GM18526 (cell line): ENCODE results near the gene ANKRD31.

Experiments used
- POLR2A ChIP-seq: IDR thresholded peaks from 3 replicates; pipeline ENCODE4 v1.6.1; 2011; ENCODE audit not compliant: insufficient read length; ENCODE audit errors: extremely low read depth

Gene ANKRD31

DNA sequence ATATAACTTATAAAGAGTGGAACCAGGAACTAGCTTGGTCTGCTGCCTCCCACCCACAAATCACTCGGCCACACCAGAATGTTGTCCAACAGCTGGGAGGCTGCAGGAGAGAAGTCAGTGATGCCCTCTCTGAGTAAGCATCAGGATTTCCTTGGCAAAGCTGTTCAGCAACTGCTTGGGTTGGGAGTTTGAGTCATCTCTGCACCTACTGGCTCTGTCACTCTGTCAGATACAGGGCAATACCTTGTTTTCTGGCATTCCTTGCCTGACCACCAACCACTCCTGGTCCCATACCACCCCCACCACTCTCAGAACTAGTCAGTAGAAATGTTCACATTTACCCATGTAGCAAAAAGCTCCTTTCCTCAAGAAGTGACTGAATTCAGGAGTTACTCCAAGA lies 147.5 kb downstream of the ANKRD31 start:
- TF ChIP-seq POLR2A, result no peak

DNA sequence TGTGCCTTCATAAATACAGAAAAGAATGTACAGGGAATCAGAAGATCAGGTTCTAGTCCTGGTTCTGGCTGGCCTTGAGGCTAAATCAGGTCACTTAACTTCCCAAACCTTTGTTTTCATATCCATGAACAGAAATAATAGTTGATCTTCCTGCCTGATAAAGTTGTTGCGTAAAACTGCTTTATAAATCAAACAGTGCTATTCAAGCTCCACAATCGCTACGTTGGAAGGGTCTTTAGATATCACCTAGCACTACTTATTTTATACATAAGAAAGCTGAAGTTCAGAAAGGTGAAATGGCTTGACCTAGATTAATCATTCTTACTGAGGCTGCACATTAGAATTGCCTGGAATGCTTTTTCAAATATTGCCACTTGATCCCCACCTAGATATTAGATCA lies 148.0 kb downstream of the ANKRD31 start:
- no peak for TF ChIP-seq POLR2A

GRCh38 chr5:75081510-75081909 lies 155.2 kb downstream of the ANKRD31 start:
- no peak for TF ChIP-seq POLR2A

DNA sequence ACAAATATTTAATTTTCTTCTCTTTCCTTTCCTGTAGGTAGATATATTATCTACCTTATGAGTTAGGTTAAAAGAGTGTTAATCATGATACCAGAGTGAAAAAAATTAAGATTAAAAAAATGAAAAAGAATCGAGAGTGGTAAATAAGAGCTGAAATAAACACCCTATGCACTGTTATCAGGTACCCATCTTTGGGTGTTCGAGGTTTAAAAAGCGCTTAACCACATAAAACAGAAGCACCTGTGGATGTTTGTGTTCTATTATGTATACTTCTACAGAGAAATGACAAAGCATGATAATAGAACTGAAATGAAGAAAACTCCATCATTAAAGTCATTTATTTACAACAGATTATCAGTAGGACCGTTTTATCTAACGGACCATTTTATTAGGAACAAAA lies 158.7 kb downstream of the ANKRD31 start:
- no peak for TF ChIP-seq POLR2A

GRCh38 chr5:75072061-75072460 lies 164.6 kb downstream of the ANKRD31 start:
- no peak for TF ChIP-seq POLR2A

GRCh38 chr5:75071100-75071499 lies 165.6 kb downstream of the ANKRD31 start:
- no peak for TF ChIP-seq POLR2A

DNA sequence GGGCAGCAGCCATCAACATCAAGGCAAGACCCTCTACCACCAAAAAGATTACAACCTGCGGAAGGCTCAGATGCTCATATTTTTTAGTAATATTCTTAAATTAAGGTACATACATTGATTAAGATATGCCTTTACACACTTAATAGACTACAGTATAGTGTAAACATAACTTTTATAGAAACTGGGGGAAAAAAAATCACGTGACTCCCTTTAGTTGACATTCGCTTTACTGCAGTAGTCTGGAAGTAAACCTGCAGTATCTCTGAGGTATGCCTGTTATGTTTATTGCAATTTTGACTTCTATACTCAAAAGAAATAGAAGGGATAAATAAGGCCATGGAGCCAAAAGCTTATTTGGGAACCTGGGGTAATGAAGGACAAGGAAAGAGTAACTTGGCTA lies 169.2 kb downstream of the ANKRD31 start:
- TF ChIP-seq POLR2A, result no peak

DNA sequence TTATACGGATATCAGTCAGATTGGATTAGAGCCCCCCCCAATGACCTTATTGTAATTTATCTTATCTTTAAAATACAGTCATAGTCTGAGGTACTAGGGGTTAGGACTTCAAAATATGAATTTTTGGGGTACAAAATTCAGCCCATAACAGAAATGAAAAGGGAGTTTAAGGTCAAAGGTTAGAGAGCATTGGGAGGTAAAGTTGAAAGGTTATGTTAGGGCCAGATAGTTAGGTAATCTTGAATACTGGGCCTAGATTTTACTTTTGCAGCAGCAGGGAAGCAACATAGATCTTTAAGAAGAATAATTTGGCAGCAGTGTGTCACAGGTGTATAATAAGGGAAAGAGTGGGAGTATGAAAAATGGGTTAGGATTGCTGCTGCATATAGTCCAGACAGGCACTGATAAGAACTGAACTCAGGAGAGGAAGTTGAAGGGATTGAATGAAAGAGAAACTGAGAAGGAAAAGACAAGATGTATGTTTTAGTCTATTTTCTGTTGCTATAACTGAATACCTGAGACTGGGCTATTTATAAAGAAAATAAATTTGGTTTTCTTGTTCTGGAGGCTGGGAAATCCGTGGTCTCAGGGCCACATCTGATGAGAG lies 173.7 kb downstream of the ANKRD31 start:
- no peak for TF ChIP-seq POLR2A

GRCh38 chr5:75059912-75060545 lies 176.6 kb downstream of the ANKRD31 start:
- no peak for TF ChIP-seq POLR2A

DNA sequence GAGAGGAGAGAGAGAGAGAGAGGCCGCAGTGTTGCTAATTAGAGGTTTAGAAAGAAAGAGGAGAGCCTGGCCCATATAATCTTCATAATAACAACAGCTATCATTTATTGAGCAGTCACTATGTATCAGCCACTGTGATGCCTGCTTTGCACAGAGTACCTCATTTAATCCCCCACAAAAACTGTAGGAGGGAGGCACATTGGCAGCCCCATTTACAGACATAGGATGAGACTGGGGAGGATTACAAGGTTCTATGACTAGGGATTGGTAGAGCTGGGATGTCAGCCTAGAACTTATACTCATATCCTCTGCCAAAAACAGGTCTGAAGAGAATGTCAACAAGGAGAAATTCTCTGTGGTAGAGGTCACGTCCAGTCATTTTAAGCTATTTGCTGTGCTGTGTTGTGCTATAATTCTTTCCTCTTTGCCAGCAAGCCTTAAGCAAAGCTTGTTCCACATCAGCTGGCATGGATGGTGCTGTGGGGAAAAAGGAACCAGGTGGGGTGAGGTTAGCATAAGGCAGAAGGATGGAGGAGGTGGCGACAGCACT lies 177.6 kb downstream of the ANKRD31 start:
- no peak for TF ChIP-seq POLR2A

DNA sequence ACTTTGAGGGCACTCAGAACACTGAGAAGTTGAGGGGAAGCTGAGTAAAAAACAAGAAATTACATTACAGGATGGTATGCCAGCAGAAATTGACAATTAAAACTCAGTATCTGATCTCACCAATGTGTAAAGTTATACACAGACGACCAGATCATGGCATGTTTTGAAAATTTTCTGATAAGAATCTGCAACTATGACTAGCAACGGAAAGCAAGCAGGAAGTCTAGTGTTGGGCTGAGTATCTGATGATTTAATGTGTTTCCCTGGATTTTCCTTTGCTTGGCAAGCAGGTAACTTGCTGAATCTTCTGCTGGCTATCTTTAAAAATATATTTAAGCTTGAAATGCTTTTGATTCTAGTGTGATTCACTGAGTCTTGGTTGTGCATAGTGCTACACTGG lies 179.1 kb downstream of the ANKRD31 start:
- no peak for TF ChIP-seq POLR2A

DNA sequence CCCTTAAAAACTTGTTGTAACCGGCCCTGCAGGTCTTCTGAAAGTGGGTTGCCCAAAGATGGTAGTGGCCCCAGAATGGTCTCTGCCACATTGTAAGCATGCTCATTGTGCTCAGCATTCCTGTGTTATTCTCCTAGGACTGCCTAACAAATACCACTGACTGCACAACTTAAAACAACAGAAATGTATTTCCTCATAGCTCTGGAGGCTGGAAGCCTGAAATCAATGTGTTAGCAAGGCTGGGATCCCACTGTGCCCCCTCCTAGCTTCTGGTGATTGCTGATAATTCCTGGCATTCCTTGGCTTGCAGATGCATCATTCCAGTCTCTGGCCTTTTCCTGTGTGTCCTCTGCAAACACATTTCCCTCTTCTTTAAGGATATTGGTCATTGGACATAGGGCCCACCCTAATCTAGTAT lies 180.9 kb downstream of the ANKRD31 start:
- TF ChIP-seq POLR2A, result no peak

GRCh38 chr5:75054134-75054930 lies 182.3 kb downstream of the ANKRD31 start:
- no peak for TF ChIP-seq POLR2A

DNA sequence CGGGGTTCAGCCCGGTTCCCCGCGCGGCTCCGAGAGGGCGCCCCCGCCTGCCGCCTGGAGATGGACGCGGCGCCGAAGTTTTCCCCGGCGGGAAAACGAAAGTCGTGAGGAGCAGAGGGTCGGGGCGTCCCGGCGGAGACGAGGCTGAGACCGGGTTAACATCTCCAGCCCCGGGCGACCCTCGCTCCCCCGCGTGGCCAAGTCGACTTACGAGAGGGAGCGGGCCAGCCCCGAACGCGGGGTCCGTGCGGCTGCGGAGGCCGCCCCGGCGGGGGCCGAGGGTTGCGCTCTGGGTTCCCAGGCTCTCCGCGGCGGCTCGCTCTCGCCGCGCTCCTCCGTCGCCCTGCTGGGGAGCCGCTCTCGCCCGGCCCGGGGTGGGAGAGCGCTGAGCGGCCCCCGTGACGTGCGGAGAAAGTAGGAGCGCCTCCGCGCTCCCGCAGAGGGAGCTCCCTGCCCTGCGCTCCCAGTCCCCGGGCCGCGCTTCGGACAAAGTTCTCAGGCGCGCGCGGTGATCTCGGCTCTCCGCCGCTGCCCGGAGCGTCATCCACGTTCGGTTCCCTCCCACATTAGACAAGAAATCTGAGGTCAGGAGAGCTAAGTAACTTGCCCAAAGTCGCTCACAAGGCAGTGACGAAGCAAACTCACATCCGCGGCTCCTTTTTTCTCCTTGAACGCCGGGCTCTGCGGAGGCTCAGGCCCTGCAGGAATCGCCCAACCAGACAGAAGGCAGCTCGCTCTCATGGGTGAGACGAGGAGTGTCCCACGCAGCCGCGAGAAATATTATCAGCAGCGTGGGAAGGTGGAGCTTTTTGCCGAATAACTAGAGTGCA lies 183.2 kb downstream of the ANKRD31 start:
- TF ChIP-seq POLR2A, result no peak

- TF ChIP-seq POLR2A, result no peak
These were observed 183.7 kb downstream of the ANKRD31 start for GRCh38 chr5:75053054-75053303.
